Uterus (tissue), 4 donors: ENCODE measurements around the gene TBC1D13. TPM values are rescaled to one million over a fixed set of nuclear protein-coding genes. Genes with fewer than 3 reads are reported as not detected.

Source experiments
- DNase-seq, 2 donors: peaks; one replicate each; pipeline ENCODE4 v3.0.0-alpha.2; 2019 to 2020
- H3K27ac ChIP-seq, 2 donors: fragments of 200-600 bp; sonication (generic); 1 replicate in 1 of 2; 2 replicates in 1 of 2; pipeline ENCODE4 v1.5.1; 2016 to 2018
- H3K27me3 ChIP-seq, 2 donors: fragments of 200-600 bp; sonication (generic); one replicate each; pipeline ENCODE4 v1.5.1; 2018 to 2019; ENCODE audit warnings: control low read depth in 1 of 2
- H3K36me3 ChIP-seq, 2 donors: fragments of 200-600 bp; sonication (generic); one replicate each; pipeline ENCODE4 v1.5.1; 2019; ENCODE audit warnings: control low read depth in 1 of 2
- H3K4me1 ChIP-seq, 2 donors: fragments of 200-600 bp; sonication (generic); one replicate each; pipeline ENCODE4 v1.5.1; 2018 to 2019; ENCODE audit warnings: control low read depth in 1 of 2
- H3K4me3 ChIP-seq, 2 donors: fragments of 200-600 bp; sonication (generic); 1 replicate in 1 of 2; 2 replicates in 1 of 2; pipeline ENCODE4 v1.5.1; 2018 to 2019; ENCODE audit warnings: mild to moderate bottlenecking in 1 of 2
- H3K9me3 ChIP-seq, 2 donors: fragments of 200-600 bp; sonication (generic); one replicate each; pipeline ENCODE4 v1.5.1; 2019; ENCODE audit warnings: control low read depth in 1 of 2
- POLR2A ChIP-seq, 2 donors: fragments of 450-650 bp; IDR thresholded peaks; one replicate each; pipeline ENCODE4 v1.6.1; 2016; ENCODE audit warnings: antibody characterized with exemption in 2 of 2, mild to moderate bottlenecking in 1 of 2, moderate library complexity in 1 of 2
- intact Hi-C: fragments of 100-400 bp; cut with DNase I; formaldehyde crosslinking; loops from one replicate; pipeline ENCODE4 v1.15.1; 2023; ENCODE audit warnings: low total_unique reads
- total RNA-seq, 4 donors: library from RNA; depleted of rRNA in 3 of 4; stranded (reverse); fragments of >200 nt in 3 of 4; gene quantifications; one replicate each; pipeline versions ENCODE4 v1.1.0 to v1.2.4, GENCODE V29; 2014 to 2023
- TF ChIP-seq, protein P1 (sequence below), 4 experiments: fragments of 200-600 bp in 2 of 4; fragments of 450-650 bp in 2 of 4; sonication (generic) in 2 of 4; IDR thresholded peaks; one replicate each; pipeline ENCODE4 v1.5.1; 2016 to 2019; ENCODE audit warnings: antibody characterized with exemption in 4 of 4, mild to moderate bottlenecking in 2 of 4, moderate library complexity in 1 of 4
- donor health status: DM: yes; HTN: yes; CAD: no.

The TBC1D13 gene, protein sequence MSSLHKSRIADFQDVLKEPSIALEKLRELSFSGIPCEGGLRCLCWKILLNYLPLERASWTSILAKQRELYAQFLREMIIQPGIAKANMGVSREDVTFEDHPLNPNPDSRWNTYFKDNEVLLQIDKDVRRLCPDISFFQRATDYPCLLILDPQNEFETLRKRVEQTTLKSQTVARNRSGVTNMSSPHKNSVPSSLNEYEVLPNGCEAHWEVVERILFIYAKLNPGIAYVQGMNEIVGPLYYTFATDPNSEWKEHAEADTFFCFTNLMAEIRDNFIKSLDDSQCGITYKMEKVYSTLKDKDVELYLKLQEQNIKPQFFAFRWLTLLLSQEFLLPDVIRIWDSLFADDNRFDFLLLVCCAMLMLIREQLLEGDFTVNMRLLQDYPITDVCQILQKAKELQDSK
- total RNA-seq: 10 to 100 TPM in 3 of 4 donors, 1 to 10 TPM in 1; 7.1 to 26.8 (median 23.3) TPM

DNA sequence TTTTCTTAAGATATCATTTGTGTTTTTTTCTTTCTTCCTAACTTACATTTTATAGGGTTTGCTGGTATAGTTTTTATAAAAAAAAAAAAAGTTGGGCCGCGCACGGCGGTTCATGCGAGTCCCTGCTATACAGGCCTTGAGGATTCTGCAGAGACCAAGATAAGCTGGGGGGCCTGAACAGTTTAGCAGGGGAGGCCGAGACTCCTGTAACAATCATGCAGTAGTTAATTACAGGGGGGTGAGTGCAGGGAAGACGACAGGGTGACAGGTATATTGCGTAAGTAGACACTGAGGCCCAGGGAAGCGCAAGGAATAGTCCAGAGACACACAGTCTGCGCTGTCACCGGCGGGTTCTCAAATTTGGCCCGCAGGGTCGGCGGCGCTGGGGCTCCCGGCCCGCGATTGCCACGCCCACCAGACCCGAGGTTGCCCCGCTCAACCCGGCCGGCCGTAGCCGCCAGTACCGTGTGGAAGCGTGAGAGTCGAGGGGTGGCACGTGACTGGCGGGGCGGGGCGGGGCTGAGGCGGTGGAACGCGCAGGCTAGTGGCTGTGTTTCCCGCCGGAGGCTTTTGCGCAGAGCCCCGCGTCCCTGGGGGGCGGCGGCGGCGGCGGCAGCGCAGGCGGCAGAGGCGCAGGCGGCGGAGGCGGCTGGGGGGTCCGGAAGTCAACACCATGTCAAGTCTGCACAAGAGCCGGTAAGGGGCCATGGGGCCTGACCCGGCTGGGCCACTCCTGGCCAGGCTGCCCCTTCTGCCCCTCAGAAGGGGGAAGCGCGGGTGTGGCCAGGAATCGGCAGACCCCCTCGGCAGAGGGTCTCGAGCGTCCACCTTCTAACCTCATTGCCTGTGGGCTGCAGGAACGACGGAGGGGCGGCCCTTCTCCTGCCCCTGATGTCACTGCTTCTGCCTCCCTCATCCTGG lies at the start of gene TBC1D13:
TBC1D13 (plus strand) TSS at position 573 of the 921 bp plus-strand sequence; CDS start at position 674, 101 bp downstream.
- Histone ChIP-seq H3K27me3 (no peaks in the 10 kb centered on the region), H3K27ac (peak within 1 kb of the TSS; percentile 86 to 89), H3K4me1 (peaks cover 0 to 4% of the 10 kb centered on the region in 2 donors), H3K9me3 (no peaks in the 10 kb centered on the region), H3K36me3 (no peaks in the 10 kb centered on the region), H3K4me3 (peak within 1 kb of the TSS; percentile 79 to 95)
- peak; percentile 87 to 88 for DNase-seq
- intact Hi-C loops: no loop called here
- TF ChIP-seq POLR2A (IDR thresholded peaks at IDR 0.05): peak; percentile 53 to 68
- TF ChIP-seq, protein P1, sequence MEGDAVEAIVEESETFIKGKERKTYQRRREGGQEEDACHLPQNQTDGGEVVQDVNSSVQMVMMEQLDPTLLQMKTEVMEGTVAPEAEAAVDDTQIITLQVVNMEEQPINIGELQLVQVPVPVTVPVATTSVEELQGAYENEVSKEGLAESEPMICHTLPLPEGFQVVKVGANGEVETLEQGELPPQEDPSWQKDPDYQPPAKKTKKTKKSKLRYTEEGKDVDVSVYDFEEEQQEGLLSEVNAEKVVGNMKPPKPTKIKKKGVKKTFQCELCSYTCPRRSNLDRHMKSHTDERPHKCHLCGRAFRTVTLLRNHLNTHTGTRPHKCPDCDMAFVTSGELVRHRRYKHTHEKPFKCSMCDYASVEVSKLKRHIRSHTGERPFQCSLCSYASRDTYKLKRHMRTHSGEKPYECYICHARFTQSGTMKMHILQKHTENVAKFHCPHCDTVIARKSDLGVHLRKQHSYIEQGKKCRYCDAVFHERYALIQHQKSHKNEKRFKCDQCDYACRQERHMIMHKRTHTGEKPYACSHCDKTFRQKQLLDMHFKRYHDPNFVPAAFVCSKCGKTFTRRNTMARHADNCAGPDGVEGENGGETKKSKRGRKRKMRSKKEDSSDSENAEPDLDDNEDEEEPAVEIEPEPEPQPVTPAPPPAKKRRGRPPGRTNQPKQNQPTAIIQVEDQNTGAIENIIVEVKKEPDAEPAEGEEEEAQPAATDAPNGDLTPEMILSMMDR (IDR thresholded peaks at IDR 0.05): peak in 1 of 4 experiments; percentile 26

DNA sequence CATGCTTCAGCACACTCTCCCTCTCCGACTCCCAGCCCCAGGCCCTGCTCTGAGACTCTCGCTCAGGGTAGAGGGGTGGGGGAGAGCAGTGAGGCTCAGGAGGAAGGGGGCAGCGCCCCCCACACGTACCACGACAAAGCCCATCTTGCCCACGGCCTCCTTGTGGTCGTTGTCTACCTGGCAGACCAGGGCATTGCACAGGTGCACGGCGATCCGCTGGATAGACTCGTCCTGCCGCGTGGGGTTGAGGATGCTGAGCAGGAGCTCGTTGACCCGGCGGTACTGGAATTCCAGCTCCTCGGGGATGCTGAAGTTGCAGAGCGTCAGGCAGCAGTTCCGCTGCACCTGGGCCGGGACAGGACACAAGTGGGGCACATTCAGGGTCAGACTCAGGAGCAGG lies 44.7 kb upstream of the TBC1D13 start:
- no peak for DNase-seq
- no peak overlapping the region for H3K4me3 ChIP-seq
- H3K36me3 ChIP-seq: no peaks in the 10 kb centered on the region
- no peaks in the 10 kb centered on the region for H3K4me1 ChIP-seq
- no peak overlapping the region for H3K27ac ChIP-seq
- intact Hi-C loops: no loop called here
- no peaks in the 10 kb centered on the region for H3K27me3 ChIP-seq
- no peaks in the 10 kb centered on the region for H3K9me3 ChIP-seq
- TF ChIP-seq POLR2A (IDR thresholded peaks at IDR 0.05): no peak
- TF ChIP-seq, protein P1 (IDR thresholded peaks at IDR 0.05): no peak

DNA sequence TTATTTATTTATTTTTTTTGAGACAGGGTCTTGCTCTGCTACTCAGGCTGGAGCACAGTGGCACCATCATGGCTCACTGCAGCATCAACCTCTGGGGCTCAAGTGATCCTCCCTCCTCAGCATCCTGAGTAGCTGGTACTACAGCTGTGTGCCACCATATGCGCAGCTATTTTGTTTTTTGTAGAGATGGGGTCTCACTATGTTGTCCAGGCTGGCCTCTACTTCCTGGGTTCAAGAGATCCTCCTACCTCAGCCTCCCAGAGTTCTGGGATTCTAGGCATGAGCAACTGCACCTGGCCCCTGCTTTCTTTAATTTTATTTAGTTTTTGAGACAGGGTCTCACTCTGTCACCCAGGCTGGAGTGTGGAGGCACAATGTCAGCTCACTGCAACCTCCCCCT lies 43.6 kb upstream of the TBC1D13 start:
- H3K4me3 ChIP-seq: no peak overlapping the region

DNA sequence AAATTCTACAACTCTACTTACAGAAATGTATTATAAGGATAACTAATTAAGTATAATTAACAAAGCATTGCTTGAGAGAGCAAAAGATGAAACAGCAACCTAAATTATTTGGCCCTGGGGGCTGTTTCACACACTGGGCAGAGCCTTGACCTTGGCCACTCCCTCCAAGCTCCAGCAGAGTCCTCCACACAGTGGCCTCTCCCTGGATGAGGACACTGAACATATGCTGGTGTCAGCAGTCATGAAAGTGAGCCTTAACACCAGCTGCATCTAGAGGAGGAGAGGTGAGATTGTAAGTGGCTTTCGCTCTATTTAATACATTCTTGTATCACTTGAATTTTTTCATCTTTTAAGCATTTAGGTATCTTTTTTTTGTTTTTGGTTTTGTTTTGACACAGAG lies 39.8 kb upstream of the TBC1D13 start:
- Histone ChIP-seq H3K27ac (no peak overlapping the region), H3K27me3 (no peaks in the 10 kb centered on the region), H3K9me3 (no peaks in the 10 kb centered on the region), H3K36me3 (no peaks in the 10 kb centered on the region), H3K4me3 (no peak overlapping the region), H3K4me1 (no peaks in the 10 kb centered on the region)
- TF ChIP-seq, protein P1 (IDR thresholded peaks at IDR 0.05): no peak
- no peak for DNase-seq
- intact Hi-C loops: no loop called here

More for the DNA sequence above, 43.6 kb upstream of the TBC1D13 start:
- no peaks in the 10 kb centered on the region for H3K27me3 ChIP-seq
- no peaks in the 10 kb centered on the region for H3K36me3 ChIP-seq
- no peak for TF ChIP-seq POLR2A (IDR thresholded peaks at IDR 0.05)
- TF ChIP-seq, protein P1 (IDR thresholded peaks at IDR 0.05): no peak
- H3K9me3 ChIP-seq: no peaks in the 10 kb centered on the region
- intact Hi-C loops: no loop called here
- H3K27ac ChIP-seq: no peak overlapping the region
- no peaks in the 10 kb centered on the region for H3K4me1 ChIP-seq
- no peak for DNase-seq
